ENCODE results near the gene FAM131A.

FAM131A gene

GRCh38 chr3:184375747-184376461 is 38.5 kb downstream of the FAM131A start:
- DNase-seq = no peak

- no peak for DNase-seq
Measured at GRCh38 chr3:184377374-184377773, 40.0 kb downstream of the FAM131A start.

DNA sequence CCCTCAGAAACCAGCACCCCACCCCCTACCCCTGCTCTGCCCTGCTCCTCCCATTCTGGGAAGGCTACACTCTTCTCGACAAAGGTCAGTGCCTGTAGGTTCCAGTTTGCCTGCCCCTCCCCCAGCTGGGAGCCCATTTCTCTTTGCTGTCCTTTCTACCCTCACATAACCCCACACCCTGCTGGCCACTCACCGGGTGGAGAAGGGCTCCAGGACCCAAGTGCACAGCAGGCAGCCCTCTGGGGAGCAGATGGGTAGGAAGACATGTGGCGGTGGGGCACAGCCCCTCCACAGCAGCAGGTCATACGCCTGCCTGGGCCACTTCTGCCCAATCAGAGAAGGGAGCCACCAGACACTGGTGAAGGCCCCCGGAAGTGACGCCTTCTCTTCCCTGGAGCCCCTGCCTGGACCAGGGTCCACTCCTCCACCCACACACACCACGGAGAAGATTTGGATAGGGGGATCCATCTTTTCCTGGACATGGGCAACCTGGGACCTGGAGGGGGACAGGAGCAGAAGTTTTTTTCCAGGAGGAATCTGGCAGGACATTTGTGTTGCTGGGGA is 40.6 kb downstream of the FAM131A start, which contains the start of gene THPO:
TSS of gene THPO (minus strand) at position 326 of the 564 bp plus-strand sequence. CDS start 1,948 bp downstream, outside the sequence.
- DNase-seq = peak in 4 of 56 donors; percentile 11 to 27 (median 16)

GRCh38 chr3:184378651-184379357 is 41.4 kb downstream of the FAM131A start:
- no peak for DNase-seq

DNA sequence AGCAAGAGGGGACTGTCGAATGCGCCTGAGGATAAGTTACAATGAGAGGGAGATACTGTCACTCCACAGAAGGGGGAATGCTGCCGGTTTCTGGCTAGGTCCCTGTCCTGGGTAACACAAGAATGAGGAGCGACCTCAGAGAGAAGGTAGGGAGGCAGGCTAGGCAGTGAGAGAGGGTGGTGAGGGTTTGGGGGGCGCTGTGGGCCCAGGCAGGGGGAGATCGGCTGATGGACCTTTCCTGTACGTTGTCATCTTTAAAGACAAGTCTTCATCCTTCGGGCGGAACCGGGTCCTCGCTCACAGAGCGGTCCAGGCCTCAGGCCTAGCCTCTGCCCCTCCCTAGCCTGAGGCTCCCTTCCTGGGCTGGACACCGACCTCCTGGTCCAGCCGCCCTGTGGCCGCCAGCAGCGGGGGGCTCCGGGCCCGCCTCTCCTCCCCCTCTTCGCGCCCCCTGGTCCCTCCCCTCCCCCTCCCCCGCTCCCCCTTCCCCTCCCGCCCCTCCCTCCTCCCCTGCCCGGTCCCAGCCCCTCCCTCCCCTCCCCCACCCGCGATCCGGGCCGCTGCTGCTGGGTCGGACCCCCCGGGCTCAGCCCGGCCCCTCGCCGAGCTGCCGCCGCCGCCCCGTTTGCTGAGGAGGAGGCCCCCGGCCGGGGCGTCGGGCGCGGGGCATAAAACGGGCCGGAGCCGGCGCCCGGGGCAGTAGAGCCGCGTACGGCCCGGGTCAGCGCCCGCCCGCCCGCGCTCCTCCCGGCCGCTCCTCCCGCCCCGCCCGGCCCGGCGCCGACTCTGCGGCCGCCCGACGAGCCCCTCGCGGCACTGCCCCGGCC is 42.2 kb downstream of the FAM131A start, which contains the start of gene CHRD:
TSS of gene CHRD (plus strand) at position 697 of the 827 bp plus-strand sequence. CDS start 265 bp downstream, outside the sequence.
- DNase-seq = peak in 2 of 56 donors; percentile 23 to 34

- DNase-seq = peak in 28 of 56 donors; percentile 10 to 67 (median 32)
Measured at GRCh38 chr3:184380185-184380626, 42.8 kb downstream of the FAM131A start.

DNA sequence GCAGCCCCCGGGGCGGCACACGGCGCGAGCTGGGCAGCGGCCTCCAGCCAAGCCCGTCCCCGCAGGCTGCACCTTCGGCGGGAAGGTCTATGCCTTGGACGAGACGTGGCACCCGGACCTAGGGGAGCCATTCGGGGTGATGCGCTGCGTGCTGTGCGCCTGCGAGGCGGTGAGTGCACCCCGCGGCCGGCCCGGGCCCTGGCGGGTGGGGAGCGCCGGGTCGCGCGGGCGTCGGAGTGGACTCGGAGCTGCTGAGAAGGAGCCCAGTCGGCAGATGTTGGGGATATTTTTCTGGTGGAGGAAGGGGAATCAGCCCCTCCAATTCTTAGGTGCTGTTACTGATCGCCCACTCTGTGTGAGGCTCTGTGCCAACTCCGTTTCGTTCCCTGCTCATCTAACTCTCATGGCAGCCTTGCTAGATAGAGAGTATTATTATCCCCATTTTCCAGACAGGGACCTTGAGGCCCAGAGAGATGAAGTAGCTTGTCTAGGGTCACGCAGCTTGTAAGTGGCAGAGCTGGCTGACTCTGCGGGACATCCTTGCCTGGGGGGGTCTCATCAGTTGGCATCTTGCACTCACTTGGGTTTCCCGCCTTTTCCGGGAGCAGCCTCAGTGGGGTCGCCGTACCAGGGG is 43.3 kb downstream of the FAM131A start:
- DNase-seq = peak in 5 of 56 donors; percentile 12 to 35 (median 13)

DNA sequence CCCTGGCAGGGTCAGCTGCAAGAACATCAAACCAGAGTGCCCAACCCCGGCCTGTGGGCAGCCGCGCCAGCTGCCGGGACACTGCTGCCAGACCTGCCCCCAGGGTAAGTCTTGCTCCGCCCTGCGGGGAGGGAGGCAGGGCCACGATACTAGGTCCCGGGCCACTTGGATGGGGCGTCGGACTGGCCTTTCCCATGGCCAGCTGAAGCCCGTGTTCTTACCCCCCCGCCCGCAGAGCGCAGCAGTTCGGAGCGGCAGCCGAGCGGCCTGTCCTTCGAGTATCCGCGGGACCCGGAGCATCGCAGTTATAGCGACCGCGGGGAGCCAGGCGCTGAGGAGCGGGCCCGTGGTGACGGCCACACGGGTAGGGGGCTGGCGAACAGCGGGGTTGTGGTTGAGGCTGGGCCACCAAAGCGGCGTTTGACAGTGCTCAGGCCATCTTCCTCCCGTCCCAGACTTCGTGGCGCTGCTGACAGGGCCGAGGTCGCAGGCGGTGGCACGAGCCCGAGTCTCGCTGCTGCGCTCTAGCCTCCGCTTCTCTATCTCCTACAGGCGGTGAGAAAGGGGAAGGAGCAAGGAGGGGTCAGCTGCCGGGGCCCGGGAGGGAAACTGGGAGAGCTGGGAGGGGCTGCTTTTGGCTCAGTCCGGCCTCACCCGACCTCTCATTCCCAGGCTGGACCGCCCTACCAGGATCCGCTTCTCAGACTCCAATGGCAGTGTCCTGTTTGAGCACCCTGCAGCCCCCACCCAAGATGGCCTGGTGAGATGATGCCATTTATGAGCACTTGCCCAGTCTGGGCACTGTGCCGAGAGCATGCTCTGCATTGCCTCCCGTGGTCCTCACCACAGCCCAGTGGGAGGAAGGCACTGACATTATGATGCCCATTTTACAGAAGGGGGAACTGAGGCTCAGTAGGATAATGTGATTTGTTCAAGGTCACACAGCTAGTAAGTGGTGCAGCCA is 44.1 kb downstream of the FAM131A start:
- DNase-seq = no peak

- no peak for DNase-seq
Measured at GRCh38 chr3:184382326-184383032, 45.1 kb downstream of the FAM131A start.

DNA sequence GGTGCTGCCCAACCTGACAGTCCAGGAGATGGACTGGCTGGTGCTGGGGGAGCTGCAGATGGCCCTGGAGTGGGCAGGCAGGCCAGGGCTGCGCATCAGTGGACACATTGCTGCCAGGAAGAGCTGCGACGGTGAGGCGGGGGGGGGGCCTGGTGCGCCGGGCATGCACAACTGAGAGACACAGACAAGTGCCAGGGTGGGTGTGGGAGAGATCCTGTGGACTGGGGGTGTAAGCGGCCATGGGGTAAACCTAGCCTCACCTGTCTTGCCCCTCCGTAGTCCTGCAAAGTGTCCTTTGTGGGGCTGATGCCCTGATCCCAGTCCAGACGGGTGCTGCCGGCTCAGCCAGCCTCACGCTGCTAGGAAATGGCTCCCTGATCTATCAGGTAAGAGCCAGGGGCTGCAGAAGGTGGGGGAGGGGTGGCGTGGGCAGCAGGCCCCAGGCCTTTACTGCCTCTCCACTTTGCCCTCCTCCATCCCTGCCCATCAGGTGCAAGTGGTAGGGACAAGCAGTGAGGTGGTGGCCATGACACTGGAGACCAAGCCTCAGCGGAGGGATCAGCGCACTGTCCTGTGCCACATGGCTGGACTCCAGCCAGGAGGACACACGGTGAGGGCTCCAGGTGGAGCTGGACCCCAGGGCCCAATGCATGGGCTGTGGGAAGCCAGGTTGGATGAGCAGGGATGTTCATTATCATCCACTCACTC is 45.8 kb downstream of the FAM131A start:
- DNase-seq = no peak

DNA sequence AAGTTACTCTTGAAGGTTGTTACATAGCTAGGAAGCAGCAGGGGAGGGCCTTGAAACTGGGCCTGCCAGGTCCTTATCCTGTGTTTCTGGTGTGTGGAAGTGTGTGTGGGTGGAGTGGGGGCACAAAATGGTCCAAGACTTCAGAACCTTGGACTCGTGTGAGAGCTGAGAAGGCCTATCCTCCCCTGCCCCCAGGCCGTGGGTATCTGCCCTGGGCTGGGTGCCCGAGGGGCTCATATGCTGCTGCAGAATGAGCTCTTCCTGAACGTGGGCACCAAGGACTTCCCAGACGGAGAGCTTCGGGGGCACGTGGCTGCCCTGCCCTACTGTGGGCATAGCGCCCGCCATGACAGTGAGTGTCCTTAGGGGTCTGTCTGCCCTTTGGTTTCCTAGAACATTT is 46.9 kb downstream of the FAM131A start:
- no peak for DNase-seq

GRCh38 chr3:184384856-184385422 is 47.5 kb downstream of the FAM131A start:
- peak in 10 of 56 donors; percentile 8 to 54 (median 20) for DNase-seq

- no peak for DNase-seq
Measured at GRCh38 chr3:184386047-184386806, 48.8 kb downstream of the FAM131A start.

DNA sequence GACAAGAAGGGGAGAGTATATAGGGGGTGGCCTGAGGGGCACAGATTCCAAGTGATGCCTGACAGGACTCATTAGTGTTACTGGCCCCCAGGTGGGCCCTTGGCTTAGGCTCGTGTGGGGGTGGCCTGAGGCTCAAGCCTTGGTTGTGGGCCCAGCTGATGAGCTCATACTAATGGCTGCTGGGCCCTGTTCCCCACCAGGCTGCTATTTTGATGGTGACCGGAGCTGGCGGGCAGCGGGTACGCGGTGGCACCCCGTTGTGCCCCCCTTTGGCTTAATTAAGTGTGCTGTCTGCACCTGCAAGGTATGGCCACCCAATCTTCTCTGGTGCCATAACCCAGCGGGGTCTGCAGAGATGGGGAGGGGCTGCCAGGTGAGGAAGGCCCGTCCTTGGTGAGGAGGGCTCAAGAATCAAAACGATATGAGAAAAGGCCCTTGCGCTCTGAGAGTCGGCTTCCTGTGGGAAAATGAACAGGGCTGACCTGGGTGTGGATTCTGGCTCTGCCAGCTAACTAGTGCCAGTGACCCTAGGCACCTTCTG is 49.8 kb downstream of the FAM131A start:
- DNase-seq = no peak

DNA sequence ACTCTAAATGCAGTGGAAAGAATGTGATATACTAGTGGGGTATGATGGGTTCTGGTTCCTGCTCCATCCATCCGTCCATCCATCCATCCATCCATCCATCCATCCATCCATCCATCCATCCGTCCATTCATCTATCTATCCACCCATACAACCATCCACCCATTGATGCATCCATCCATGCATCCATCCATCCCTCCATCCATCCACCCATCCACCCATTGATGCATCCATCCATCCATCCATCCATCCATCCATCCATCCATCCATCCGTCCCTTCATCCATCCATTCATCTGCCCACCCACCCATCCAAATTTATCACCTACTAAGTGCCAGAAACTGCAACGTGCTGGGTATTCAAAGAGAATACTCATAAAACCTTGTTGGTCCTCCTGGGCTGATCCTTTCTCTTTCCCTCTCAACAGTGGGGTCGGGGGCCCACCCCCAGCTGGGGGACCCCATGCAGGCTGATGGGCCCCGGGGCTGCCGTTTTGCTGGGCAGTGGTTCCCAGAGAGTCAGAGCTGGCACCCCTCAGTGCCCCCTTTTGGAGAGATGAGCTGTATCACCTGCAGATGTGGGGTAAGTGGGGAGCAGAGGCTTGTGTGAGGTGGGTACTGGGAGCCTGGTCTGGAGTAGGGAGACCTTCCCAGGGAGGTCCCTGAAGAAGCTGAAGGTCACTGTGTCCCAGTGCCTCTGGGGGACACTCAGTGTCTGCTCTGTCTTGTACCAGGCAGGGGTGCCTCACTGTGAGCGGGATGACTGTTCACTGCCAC is 51.0 kb downstream of the FAM131A start:
- DNase-seq = no peak

GRCh38 chr3:184388936-184389230 is 51.5 kb downstream of the FAM131A start:
- no peak for DNase-seq

Data from amygdala (tissue), 56 donors.